Suprapubic skin (tissue), 4 donors: ENCODE data around the gene KPNA4. TPM values are rescaled to one million over a fixed set of nuclear protein-coding genes. Genes with fewer than 3 reads are reported as not detected.

Source experiments
- DNase-seq, 2 donors: peaks; one replicate each; pipeline ENCODE4 v3.0.0-alpha.2; 2019; ENCODE audit warnings: low spot score in 2 of 2
- H3K27ac ChIP-seq: fragments of 200-600 bp; sonication (generic); one replicate; pipeline ENCODE4 v1.5.1; 2019
- H3K27me3 ChIP-seq: fragments of 200-600 bp; sonication (generic); one replicate; pipeline ENCODE4 v1.5.1; 2019
- H3K36me3 ChIP-seq: fragments of 200-600 bp; sonication (generic); one replicate; pipeline ENCODE4 v1.5.1; 2019
- H3K4me1 ChIP-seq: fragments of 200-600 bp; sonication (generic); one replicate; pipeline ENCODE4 v1.5.1; 2019
- H3K4me3 ChIP-seq: fragments of 200-600 bp; sonication (generic); one replicate; pipeline ENCODE4 v1.5.1; 2019; ENCODE audit warnings: mild to moderate bottlenecking
- H3K9me3 ChIP-seq: fragments of 200-600 bp; sonication (generic); one replicate; pipeline ENCODE4 v1.5.1; 2019
- EP300 ChIP-seq: sonication (generic); formaldehyde crosslinking; IDR thresholded peaks from one replicate; pipeline ENCODE4 v1.6.1; 2017; ENCODE audit warnings: antibody characterized with exemption
- POLR2A ChIP-seq, 2 donors: fragments of 450-650 bp; IDR thresholded peaks; one replicate each; pipeline ENCODE4 v1.6.1; 2017; ENCODE audit warnings: antibody characterized with exemption in 2 of 2, mild to moderate bottlenecking in 2 of 2, moderate library complexity in 2 of 2
- POLR2AphosphoS5 ChIP-seq, 3 donors: sonication (generic); formaldehyde crosslinking; IDR thresholded peaks; one replicate each; pipeline ENCODE4 v1.6.1; 2017; ENCODE audit warnings: antibody characterized with exemption in 3 of 3
- WGBS: methylation state at CpG from one replicate; pipeline ENCODE4 v1.1.5; 2018; 5-methylcytosine and 5-hydroxymethylcytosine counted together
- total RNA-seq, 4 donors: library from RNA; depleted of rRNA; stranded (reverse); fragments of >200 nt; gene quantifications; one replicate each; pipeline ENCODE4 v1.1.0, GENCODE V29; 2016
- TF ChIP-seq, protein P1 (sequence below), 2 donors: fragments of 200-600 bp in 1 of 2; fragments of 450-650 bp in 1 of 2; sonication (generic) in 1 of 2; IDR thresholded peaks; one replicate each; pipeline ENCODE4 v1.5.1; 2016 to 2019; ENCODE audit warnings: antibody characterized with exemption in 2 of 2, mild to moderate bottlenecking in 1 of 2, moderate library complexity in 1 of 2

The KPNA4 gene
- total RNA-seq, 4 donors from 2014 or later, result 23.9 to 35.0 (median 29.4) TPM

GRCh38 chr3:160490166-160490565 lies 75.2 kb downstream of the KPNA4 start:
- peaks cover 4% of the 10 kb centered on the region for H3K4me1 ChIP-seq
- H3K27ac ChIP-seq, result no peak overlapping the region
- DNase-seq, result no peak
- H3K4me3 ChIP-seq, result no peak overlapping the region
- H3K9me3 ChIP-seq, result no peaks in the 10 kb centered on the region
- no peaks in the 10 kb centered on the region for H3K27me3 ChIP-seq
- no peak for TF ChIP-seq EP300
- H3K36me3 ChIP-seq, result no peaks in the 10 kb centered on the region

DNA sequence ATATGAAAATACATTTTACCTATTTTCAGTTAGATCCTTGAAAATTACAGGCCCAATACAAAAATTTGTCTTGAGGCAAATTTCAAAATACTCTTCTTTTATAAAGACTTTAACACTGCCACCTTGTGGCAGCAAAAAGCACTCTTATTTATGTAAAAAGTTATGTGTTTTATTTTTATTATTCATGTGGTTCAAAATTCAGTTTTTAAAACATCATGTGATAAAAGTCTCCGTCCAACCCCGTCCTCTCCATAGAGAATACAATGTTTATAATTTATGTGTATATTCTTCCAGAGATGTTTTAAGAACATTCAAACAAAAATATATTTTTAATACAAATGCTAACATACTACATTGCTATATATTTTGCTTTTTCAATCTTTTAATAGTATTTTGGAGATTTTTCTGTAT lies 78.9 kb downstream of the KPNA4 start:
- no peak for DNase-seq
- Histone ChIP-seq H3K27ac (no peak overlapping the region), H3K27me3 (no peaks in the 10 kb centered on the region), H3K36me3 (no peaks in the 10 kb centered on the region), H3K4me1 (peaks cover 4% of the 10 kb centered on the region), H3K9me3 (no peaks in the 10 kb centered on the region), H3K4me3 (no peak overlapping the region)
- WGBS, result 8% methylated on average over 2 of the region's 2 CpGs
- TF ChIP-seq, protein P1, sequence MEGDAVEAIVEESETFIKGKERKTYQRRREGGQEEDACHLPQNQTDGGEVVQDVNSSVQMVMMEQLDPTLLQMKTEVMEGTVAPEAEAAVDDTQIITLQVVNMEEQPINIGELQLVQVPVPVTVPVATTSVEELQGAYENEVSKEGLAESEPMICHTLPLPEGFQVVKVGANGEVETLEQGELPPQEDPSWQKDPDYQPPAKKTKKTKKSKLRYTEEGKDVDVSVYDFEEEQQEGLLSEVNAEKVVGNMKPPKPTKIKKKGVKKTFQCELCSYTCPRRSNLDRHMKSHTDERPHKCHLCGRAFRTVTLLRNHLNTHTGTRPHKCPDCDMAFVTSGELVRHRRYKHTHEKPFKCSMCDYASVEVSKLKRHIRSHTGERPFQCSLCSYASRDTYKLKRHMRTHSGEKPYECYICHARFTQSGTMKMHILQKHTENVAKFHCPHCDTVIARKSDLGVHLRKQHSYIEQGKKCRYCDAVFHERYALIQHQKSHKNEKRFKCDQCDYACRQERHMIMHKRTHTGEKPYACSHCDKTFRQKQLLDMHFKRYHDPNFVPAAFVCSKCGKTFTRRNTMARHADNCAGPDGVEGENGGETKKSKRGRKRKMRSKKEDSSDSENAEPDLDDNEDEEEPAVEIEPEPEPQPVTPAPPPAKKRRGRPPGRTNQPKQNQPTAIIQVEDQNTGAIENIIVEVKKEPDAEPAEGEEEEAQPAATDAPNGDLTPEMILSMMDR (IDR thresholded peaks at IDR 0.05), result peak in 1 of 2 donors; percentile 47
- no peak for TF ChIP-seq POLR2AphosphoS5 (IDR thresholded peaks at IDR 0.05)

- 74% methylated on average over 3 of the region's 3 CpGs for WGBS
Observed at GRCh38 chr3:160482796-160483195, 82.6 kb downstream of the KPNA4 start.

DNA sequence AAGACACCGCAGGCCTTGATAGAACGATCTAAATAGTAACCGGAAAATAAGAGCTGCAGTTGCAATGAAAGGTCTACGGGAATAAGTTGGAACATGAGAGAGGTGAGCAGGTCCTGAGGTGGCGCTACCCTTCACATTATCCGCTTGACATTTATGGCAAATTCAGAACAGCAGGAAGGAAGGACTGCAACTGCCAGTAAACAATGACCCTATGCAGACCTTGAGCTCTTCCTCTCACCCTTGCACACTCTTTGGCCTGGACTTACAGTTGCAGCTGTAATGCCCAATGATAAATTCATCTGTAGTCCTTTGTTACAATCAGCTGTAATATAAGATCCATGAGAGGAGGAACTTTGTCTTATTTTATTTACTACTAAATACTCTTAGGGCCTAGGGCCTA lies 83.5 kb downstream of the KPNA4 start:
- TF ChIP-seq, protein P1 (IDR thresholded peaks at IDR 0.05), result no peak
- TF ChIP-seq POLR2A (IDR thresholded peaks at IDR 0.05) (no peak), POLR2AphosphoS5 (IDR thresholded peaks at IDR 0.05) (no peak), EP300 (no peak)
- Histone ChIP-seq H3K27me3 (no peaks in the 10 kb centered on the region), H3K36me3 (no peaks in the 10 kb centered on the region), H3K27ac (no peak overlapping the region), H3K9me3 (no peaks in the 10 kb centered on the region), H3K4me3 (no peak overlapping the region), H3K4me1 (peaks cover 4% of the 10 kb centered on the region)
- WGBS, result 81% methylated on average over 6 of the region's 6 CpGs
- DNase-seq, result no peak

More at GRCh38 chr3:160482796-160483195, 82.6 kb downstream of the KPNA4 start:
- Histone ChIP-seq H3K36me3 (no peaks in the 10 kb centered on the region), H3K27me3 (no peaks in the 10 kb centered on the region), H3K27ac (no peak overlapping the region), H3K4me3 (no peak overlapping the region), H3K4me1 (peaks cover 4% of the 10 kb centered on the region), H3K9me3 (no peaks in the 10 kb centered on the region)
- TF ChIP-seq, protein P1 (IDR thresholded peaks at IDR 0.05), result no peak
- TF ChIP-seq POLR2A (IDR thresholded peaks at IDR 0.05) (no peak), EP300 (no peak), POLR2AphosphoS5 (IDR thresholded peaks at IDR 0.05) (no peak)
- DNase-seq, result no peak

GRCh38 chr3:160480931-160481330 lies 84.4 kb downstream of the KPNA4 start:
- DNase-seq, result no peak
- TF ChIP-seq, protein P1 (IDR thresholded peaks at IDR 0.05), result no peak
- TF ChIP-seq EP300 (no peak), POLR2AphosphoS5 (IDR thresholded peaks at IDR 0.05) (no peak), POLR2A (IDR thresholded peaks at IDR 0.05) (no peak)
- no peak overlapping the region for H3K4me3 ChIP-seq
- no peaks in the 10 kb centered on the region for H3K9me3 ChIP-seq
- WGBS, result 91% methylated on average over 5 of the region's 5 CpGs
- H3K27ac ChIP-seq, result no peak overlapping the region
- no peaks in the 10 kb centered on the region for H3K36me3 ChIP-seq
- peaks cover 1% of the 10 kb centered on the region for H3K4me1 ChIP-seq
- H3K27me3 ChIP-seq, result no peaks in the 10 kb centered on the region

- Histone ChIP-seq H3K4me3 (no peak overlapping the region), H3K36me3 (no peaks in the 10 kb centered on the region), H3K9me3 (no peaks in the 10 kb centered on the region), H3K4me1 (no peaks in the 10 kb centered on the region), H3K27me3 (no peaks in the 10 kb centered on the region), H3K27ac (no peak overlapping the region)
- 90% methylated on average over 10 of the region's 10 CpGs for WGBS
- no peak for DNase-seq
- TF ChIP-seq EP300 (no peak), POLR2AphosphoS5 (IDR thresholded peaks at IDR 0.05) (no peak), POLR2A (IDR thresholded peaks at IDR 0.05) (no peak)
- TF ChIP-seq, protein P1 (IDR thresholded peaks at IDR 0.05), result no peak
Observed at GRCh38 chr3:160479376-160479775, 86.0 kb downstream of the KPNA4 start.
